ENCODE measurements around the gene UCP2.

UCP2 gene, protein sequence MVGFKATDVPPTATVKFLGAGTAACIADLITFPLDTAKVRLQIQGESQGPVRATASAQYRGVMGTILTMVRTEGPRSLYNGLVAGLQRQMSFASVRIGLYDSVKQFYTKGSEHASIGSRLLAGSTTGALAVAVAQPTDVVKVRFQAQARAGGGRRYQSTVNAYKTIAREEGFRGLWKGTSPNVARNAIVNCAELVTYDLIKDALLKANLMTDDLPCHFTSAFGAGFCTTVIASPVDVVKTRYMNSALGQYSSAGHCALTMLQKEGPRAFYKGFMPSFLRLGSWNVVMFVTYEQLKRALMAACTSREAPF

DNA sequence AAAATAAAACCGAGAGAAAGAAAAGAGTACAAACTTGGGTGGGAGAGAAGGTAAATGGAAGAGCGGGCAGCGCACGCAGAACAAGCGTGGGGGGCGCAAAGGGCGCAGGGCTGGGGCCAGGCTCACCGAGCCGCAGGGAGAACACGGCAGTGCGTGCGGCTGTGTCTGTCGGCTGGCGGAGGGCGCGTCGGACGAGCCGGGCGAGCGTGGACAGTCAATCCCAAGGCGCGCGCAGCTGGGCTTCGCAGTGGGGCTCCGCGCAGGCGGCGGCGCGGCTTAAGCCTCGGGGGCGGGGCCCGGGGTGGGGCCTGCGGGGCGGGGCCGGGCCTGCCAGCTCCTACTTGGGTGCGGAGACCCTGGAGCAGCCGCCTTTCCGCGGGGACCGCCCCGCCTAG is at the start of gene UCP2:
Gene UCP2, minus strand, starts transcription at position 249 of the 395 bp plus-strand sequence. CDS start 4,465 bp downstream, outside the sequence.
- TF ChIP-seq, protein P1, sequence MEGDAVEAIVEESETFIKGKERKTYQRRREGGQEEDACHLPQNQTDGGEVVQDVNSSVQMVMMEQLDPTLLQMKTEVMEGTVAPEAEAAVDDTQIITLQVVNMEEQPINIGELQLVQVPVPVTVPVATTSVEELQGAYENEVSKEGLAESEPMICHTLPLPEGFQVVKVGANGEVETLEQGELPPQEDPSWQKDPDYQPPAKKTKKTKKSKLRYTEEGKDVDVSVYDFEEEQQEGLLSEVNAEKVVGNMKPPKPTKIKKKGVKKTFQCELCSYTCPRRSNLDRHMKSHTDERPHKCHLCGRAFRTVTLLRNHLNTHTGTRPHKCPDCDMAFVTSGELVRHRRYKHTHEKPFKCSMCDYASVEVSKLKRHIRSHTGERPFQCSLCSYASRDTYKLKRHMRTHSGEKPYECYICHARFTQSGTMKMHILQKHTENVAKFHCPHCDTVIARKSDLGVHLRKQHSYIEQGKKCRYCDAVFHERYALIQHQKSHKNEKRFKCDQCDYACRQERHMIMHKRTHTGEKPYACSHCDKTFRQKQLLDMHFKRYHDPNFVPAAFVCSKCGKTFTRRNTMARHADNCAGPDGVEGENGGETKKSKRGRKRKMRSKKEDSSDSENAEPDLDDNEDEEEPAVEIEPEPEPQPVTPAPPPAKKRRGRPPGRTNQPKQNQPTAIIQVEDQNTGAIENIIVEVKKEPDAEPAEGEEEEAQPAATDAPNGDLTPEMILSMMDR (conservative IDR thresholded peaks at IDR 0.05; ENCODE audit: low read depth, low read length): no peak
- peak within 1 kb of the TSS; percentile 76 for H3K4me3 ChIP-seq (ENCODE audit: low read depth, low read length)
- DNase-seq (ENCODE audit: low read depth): peak; percentile 82

DNA sequence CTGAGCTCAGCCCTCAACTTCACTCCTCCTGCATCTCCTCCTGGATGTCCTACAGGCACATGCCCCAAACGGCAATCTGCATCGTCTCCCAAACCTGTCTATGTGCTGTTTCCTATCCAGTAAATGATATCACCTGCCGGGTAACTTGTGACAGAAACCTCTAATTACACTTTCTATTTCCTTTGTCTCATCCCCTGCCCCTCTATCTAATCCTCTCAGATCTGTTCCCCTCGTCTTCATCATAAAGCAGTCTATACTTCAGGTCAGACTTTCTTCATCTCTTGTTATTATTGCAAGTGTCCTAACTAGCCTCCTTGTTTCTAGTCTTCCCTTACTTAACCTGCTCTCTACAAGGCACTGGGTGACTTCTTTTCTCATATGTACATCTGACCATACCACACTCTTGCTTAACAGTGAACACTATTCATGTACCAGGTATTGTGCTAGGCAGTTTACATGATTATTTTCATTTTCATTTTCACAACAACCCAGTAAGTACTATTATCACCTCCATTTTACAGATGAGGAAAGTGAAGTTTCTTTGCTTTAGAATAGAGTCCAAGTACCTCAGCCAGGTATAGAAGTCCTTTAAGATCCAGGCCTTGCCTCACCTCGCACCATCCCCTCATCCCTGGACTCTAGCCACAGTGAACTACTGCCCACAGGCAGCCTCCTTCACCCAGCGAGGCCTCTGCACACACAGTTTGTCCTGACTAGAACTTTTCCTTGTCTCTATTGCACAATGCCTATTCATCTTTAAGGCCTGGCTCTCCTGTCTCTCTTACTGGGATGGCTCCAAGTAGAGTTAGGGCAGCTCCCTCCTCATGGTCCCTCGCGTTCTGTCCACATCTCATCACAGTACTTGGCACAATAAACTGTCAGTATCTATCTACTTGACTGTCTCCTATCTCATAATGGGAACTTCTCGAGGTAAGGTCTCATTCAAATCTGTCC is 48.4 kb upstream of the UCP2 start:
- no peak overlapping the region for H3K4me3 ChIP-seq (ENCODE audit: low read depth, low read length)
- DNase-seq (ENCODE audit: low read depth): no peak
- TF ChIP-seq, protein P1 (conservative IDR thresholded peaks at IDR 0.05; ENCODE audit: low read depth, low read length): no peak

DNA sequence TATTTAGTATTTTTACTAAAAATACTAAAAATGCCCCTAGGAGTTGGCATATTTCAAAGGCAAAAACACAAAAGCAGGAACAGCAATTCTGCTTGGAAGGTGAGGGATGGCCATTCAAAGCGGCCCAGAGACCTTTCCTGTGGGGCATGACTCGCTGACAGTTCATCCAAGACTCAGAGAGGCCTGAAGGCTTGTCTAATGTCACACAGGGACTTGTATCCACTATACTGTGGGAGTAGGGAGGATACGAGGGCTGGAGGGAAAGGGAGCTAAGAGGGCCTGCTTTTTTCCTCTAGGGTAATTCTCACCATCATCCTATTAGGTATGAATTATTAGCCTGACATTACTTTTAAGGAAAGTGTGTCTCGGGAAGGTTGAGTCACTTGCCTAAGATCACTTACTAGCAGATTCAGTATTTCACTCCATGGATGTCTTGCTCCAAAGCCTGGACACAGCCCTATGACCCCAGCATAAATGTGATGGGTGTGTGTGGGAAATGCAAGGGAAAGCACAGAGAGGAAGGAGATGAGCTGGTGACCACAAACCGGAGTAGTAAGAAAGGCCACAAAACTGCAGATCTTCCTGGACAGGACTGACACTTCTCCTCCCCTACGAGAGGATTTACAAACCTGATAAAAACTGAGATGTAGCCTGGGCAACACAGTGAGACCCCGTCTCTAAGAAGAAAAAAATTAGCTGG is 43.0 kb upstream of the UCP2 start:
- peak; percentile 63 for DNase-seq (ENCODE audit: low read depth)
- H3K4me3 ChIP-seq (ENCODE audit: low read depth, low read length): no peak overlapping the region
- TF ChIP-seq, protein P1 (conservative IDR thresholded peaks at IDR 0.05; ENCODE audit: low read depth, low read length): no peak

DNA sequence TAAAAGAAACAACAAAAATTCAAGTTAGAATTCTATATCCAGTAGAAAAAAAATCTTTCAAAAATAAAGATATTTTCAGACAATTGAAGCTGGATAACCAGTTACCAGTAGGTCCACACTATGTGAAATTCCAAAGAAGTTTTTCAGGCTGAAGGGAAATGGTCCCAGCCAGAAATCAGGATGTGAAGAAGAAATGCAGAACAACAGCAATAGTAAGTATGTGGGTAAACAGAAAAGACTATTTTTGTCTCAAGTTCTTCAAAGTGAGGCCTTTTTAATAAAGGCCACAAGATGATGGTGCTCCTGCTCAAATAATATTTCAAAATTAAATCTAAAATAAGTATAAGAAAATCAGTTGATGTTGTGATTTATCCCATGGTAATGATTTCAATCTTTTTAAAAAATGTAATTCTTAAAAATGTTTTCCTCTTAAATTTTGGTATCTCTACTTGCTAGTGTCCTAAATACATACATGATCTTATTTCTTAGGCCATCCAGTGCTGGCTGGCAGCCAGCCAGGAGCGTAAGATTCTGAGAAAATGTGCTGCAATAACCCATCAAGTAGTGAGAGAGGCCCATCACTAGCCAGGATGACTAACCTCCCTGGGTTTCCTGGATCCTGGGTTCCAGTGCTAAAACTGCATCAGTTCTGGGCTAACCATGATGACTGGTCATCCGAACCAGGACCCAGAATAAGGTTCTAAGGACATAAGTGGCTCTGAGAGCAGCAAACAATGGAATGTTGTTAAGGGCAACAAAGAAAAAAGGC is 41.8 kb upstream of the UCP2 start:
- peak; percentile 96 for DNase-seq (ENCODE audit: low read depth)

DNA sequence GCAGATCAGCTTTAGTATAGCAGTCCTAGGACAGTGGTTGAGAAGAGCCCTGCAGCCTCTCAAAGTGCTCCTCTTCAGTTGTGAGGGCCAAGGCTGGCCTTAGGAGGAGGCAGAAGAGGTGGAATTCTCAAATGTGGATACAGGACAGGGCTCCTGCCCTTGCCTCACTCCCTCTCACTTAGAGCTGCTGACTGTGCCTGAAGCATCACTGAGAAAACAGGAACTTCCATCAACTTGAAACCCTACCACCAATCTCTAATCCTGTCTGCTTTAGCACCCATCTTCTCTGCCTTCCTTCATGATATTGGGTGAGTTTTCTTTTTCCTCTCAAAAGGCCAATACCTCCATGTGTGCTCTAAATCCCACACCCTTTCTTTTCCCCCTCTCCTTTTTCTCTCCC is 40.6 kb upstream of the UCP2 start:
- no peak for DNase-seq (ENCODE audit: low read depth)
- H3K4me3 ChIP-seq (ENCODE audit: low read depth, low read length): no peak overlapping the region
- TF ChIP-seq, protein P1 (conservative IDR thresholded peaks at IDR 0.05; ENCODE audit: low read depth, low read length): no peak

More for the DNA sequence above, 41.8 kb upstream of the UCP2 start:
- TF ChIP-seq, protein P1 (conservative IDR thresholded peaks at IDR 0.05; ENCODE audit: low read depth, low read length): no peak
- no peak overlapping the region for H3K4me3 ChIP-seq (ENCODE audit: low read depth, low read length)

DNA sequence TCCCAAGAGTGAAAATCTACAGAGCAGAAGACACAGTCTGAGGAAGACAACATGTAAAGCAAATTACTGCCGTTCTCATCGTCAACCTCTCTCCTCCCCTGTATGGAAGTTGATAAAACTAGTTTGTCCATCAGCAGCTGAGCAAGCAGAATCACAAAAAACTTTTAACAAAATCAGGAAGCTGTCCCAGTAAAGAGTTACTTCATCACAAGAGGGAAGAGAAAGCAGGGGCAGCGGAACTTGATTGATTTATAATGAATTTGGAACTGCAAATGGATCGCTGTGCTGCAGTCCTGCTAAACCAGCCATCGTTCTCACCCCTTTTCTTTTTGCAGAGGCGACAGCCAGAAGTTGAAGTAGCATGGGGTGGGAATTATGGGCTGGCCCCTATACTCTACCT is 39.9 kb upstream of the UCP2 start:
- no peak overlapping the region for H3K4me3 ChIP-seq (ENCODE audit: low read depth, low read length)
- TF ChIP-seq, protein P1 (conservative IDR thresholded peaks at IDR 0.05; ENCODE audit: low read depth, low read length): no peak
- DNase-seq (ENCODE audit: low read depth): no peak

Data from choroid plexus epithelial cell (primary cell).